ENCODE results near the gene NACC1.

GRCh38 chr19:13078381-13078780 lies 39.7 kb upstream of the NACC1 start:
- TF ChIP-seq ATF7 (IDR thresholded peaks at IDR 0.05) (no peak), ATF7 (CRISPR knock-in tag; IDR thresholded peaks at IDR 0.05) (no peak), CTCF (CRISPR knock-in tag; IDR thresholded peaks at IDR 0.05) (no peak), UBTF (CRISPR knock-in tag; IDR thresholded peaks at IDR 0.05) (no peak)

Data from HepG2 (cell line).